K562 (cell line): ENCODE measurements around the gene EFHC1. TPM values are rescaled to one million over a fixed set of nuclear protein-coding genes. Genes with fewer than 3 reads are reported as not detected.

Source experiments
- ASH1L ChIP-seq: fragments of 450-650 bp; IDR thresholded peaks from 2 replicates; pipeline ENCODE4 v1.6.1; 2018; ENCODE audit warnings: borderline replicate concordance, mild to moderate bottlenecking, low read depth; ENCODE audit not compliant: partially characterized antibody
- COPS2 ChIP-seq: fragments of 450-650 bp; conservative IDR thresholded peaks from 2 replicates; pipeline ENCODE4 v1.6.1; 2016; ENCODE audit warnings: mild to moderate bottlenecking, moderate library complexity
- CREBBP ChIP-seq: IDR thresholded peaks from one replicate; pipeline ENCODE4 v1.6.1; 2012; ENCODE audit warnings: low read depth, mild to moderate bottlenecking, control low read depth, inconsistent platforms, low read length
- ERF ChIP-seq: fragments of 450-650 bp; formaldehyde crosslinking; IDR thresholded peaks from 2 replicates; pipeline ENCODE4 v1.4.0; 2020; ENCODE audit warnings: mild to moderate bottlenecking, mixed read lengths
- HLTF ChIP-seq: fragments of 450-650 bp; IDR thresholded peaks from 2 replicates; pipeline ENCODE4 v1.6.1; 2016
- HMGXB4 ChIP-seq: sonication (generic); formaldehyde crosslinking; IDR thresholded peaks from 2 replicates; pipeline ENCODE4 v1.8.1; 2023; ENCODE audit warnings: mild to moderate bottlenecking, missing genetic modification reagents
- NFIC ChIP-seq: fragments of 450-650 bp; IDR thresholded peaks from 2 replicates; pipeline ENCODE4 v1.6.1; 2017; ENCODE audit warnings: mild to moderate bottlenecking, inconsistent platforms
- NUFIP1 ChIP-seq: fragments of 450-650 bp; IDR thresholded peaks from 2 replicates; pipeline ENCODE4 v1.6.1; 2018; ENCODE audit not compliant: partially characterized antibody
- RAD21 ChIP-seq, 2 experiments: fragments of 250-450 bp in 1 of 2; fragments of 450-650 bp in 1 of 2; sonication (Bioruptor Pico) in 1 of 2; formaldehyde crosslinking in 1 of 2; IDR thresholded peaks in 1 of 2; conservative IDR thresholded peaks in 1 of 2; 2 replicates each; pipeline versions ENCODE4 v1.4.0 to v1.8.0; 2020 to 2022; ENCODE audit warnings: mild to moderate bottlenecking in 2 of 2, moderate library complexity in 1 of 2
- SFPQ ChIP-seq: fragments of 200-400 bp; formaldehyde crosslinking; IDR thresholded peaks from 2 replicates; pipeline ENCODE4 v1.6.1; 2017; ENCODE audit warnings: mild to moderate bottlenecking, low read depth, low read length, moderate library complexity
- SLC30A9 ChIP-seq: fragments of 250-450 bp; sonication (Bioruptor Pico); IDR thresholded peaks from 2 replicates; pipeline ENCODE4 v1.8.0; 2022; ENCODE audit warnings: mild to moderate bottlenecking, moderate library complexity
- SMAD3 ChIP-seq: fragments of 450-650 bp; formaldehyde crosslinking; conservative IDR thresholded peaks from 2 replicates; pipeline ENCODE4 v1.4.0; 2020; ENCODE audit warnings: mild to moderate bottlenecking
- TEAD4 ChIP-seq, 2 experiments: sonication (generic) in 1 of 2; formaldehyde crosslinking in 1 of 2; IDR thresholded peaks; 2 replicates each; pipeline versions ENCODE4 v1.6.1 to v1.8.0; 2012 to 2022; ENCODE audit warnings: borderline replicate concordance in 1 of 2, inconsistent platforms in 1 of 2, low read length in 1 of 2, mild to moderate bottlenecking in 1 of 2, missing genetic modification reagents in 1 of 2
- ZNF124 ChIP-seq: sonication (generic); formaldehyde crosslinking; IDR thresholded peaks from 2 replicates; pipeline ENCODE4 v1.8.1; 2022; ENCODE audit warnings: missing genetic modification reagents
- ZNF212 ChIP-seq: fragments of 450-650 bp; formaldehyde crosslinking; IDR thresholded peaks from 2 replicates; pipeline ENCODE4 v1.4.0; 2020; ENCODE audit warnings: mild to moderate bottlenecking
- ZNF23 ChIP-seq: fragments of 250-450 bp; sonication (Bioruptor Pico); IDR thresholded peaks from 2 replicates; pipeline ENCODE4 v1.4.0; 2020; ENCODE audit warnings: mild to moderate bottlenecking
- ZNF695 ChIP-seq: fragments of 450-650 bp; formaldehyde crosslinking; IDR thresholded peaks from 2 replicates; pipeline ENCODE4 v1.4.0; 2020; ENCODE audit warnings: mild to moderate bottlenecking, moderate library complexity
- ZZZ3 ChIP-seq: fragments of 450-650 bp; IDR thresholded peaks from 2 replicates; pipeline ENCODE4 v1.6.1; 2016; ENCODE audit warnings: antibody characterized with exemption, mild to moderate bottlenecking, moderate library complexity
- polyA plus RNA-seq, 8 experiments: library from polyadenylated mRNA; depleted of rRNA in 4 of 8; stranded (reverse) in 5 of 8; unstranded in 3 of 8; fragments of >200 nt; fragmentation: Nextera tagmentation in 2 of 8; fragmentation: Illumina TruSeq in 1 of 8; extraction: Ambion mirVana in 2 of 8; extraction: Trizol in 1 of 8; gene quantifications; 2 replicates each; pipeline versions ENCODE4 v1.2.1 to v1.2.3, GENCODE V29; 2011 to 2014; ENCODE audit warnings: inconsistent platforms in 1 of 8, missing spikeins in 1 of 8
- total RNA-seq, 7 experiments: library from RNA; depleted of rRNA in 6 of 7; stranded (reverse); fragments of >200 nt in 6 of 7; fragmentation: Illumina TruSeq in 2 of 7; extraction: Trizol in 2 of 7; gene quantifications; 2 replicates each; pipeline versions ENCODE4 v1.2.1 to v1.2.3, GENCODE V29; 2011 to 2021; ENCODE audit warnings: low replicate concordance in 1 of 7
- TF ChIP-seq, protein P1 (sequence below): sonication (generic); formaldehyde crosslinking; IDR thresholded peaks from 2 replicates; pipeline ENCODE4 v1.8.1; 2023; ENCODE audit warnings: mild to moderate bottlenecking, missing genetic modification reagents
- TF ChIP-seq, protein P2 (sequence below): sonication (generic); formaldehyde crosslinking; IDR thresholded peaks from 2 replicates; pipeline ENCODE4 v1.4.0; 2020; ENCODE audit warnings: mild to moderate bottlenecking, missing genetic modification reagents

EFHC1 gene
- total and polyA plus RNA-seq, 9 of the 15 experiments (the other 6 are each of a cell fraction or from before 2014, with no cell fraction given) = 9.5 to 31.0 (median 14.9) TPM

- TF ChIP-seq HMGXB4 (CRISPR knock-in tag) (no peak), NUFIP1 (no peak), ZNF124 (CRISPR knock-in tag) (no peak), ZNF695 (no peak), RAD21 (CRISPR knock-in tag; conservative IDR thresholded peaks at IDR 0.05 in 1 of 2, IDR thresholded peaks at IDR 0.05 in 1 of 2) (no peak), SLC30A9 (no peak), SMAD3 (CRISPR knock-in tag) (no peak), CREBBP (no peak), TEAD4 (IDR thresholded peaks at IDR 0.05; ENCODE audit: low read length) (no peak), TEAD4 (CRISPR knock-in tag; IDR thresholded peaks at IDR 0.05; ENCODE audit: borderline replicate concordance) (no peak), ZZZ3 (no peak), SFPQ (no peak), COPS2 (no peak), HLTF (no peak), ERF (no peak), ASH1L (no peak), ZNF23 (CRISPR knock-in tag) (no peak), NFIC (no peak), ZNF212 (CRISPR knock-in tag) (no peak)
- TF ChIP-seq, protein P1, sequence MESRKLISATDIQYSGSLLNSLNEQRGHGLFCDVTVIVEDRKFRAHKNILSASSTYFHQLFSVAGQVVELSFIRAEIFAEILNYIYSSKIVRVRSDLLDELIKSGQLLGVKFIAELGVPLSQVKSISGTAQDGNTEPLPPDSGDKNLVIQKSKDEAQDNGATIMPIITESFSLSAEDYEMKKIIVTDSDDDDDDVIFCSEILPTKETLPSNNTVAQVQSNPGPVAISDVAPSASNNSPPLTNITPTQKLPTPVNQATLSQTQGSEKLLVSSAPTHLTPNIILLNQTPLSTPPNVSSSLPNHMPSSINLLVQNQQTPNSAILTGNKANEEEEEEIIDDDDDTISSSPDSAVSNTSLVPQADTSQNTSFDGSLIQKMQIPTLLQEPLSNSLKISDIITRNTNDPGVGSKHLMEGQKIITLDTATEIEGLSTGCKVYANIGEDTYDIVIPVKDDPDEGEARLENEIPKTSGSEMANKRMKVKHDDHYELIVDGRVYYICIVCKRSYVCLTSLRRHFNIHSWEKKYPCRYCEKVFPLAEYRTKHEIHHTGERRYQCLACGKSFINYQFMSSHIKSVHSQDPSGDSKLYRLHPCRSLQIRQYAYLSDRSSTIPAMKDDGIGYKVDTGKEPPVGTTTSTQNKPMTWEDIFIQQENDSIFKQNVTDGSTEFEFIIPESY (CRISPR knock-in tag) = no peak
- TF ChIP-seq, protein P2, sequence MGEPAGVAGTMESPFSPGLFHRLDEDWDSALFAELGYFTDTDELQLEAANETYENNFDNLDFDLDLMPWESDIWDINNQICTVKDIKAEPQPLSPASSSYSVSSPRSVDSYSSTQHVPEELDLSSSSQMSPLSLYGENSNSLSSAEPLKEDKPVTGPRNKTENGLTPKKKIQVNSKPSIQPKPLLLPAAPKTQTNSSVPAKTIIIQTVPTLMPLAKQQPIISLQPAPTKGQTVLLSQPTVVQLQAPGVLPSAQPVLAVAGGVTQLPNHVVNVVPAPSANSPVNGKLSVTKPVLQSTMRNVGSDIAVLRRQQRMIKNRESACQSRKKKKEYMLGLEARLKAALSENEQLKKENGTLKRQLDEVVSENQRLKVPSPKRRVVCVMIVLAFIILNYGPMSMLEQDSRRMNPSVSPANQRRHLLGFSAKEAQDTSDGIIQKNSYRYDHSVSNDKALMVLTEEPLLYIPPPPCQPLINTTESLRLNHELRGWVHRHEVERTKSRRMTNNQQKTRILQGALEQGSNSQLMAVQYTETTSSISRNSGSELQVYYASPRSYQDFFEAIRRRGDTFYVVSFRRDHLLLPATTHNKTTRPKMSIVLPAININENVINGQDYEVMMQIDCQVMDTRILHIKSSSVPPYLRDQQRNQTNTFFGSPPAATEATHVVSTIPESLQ (CRISPR knock-in tag) = 0 out of 2 replicates have a peak, but pooled peaks have one; percentile 37
Observed at GRCh38 chr6:52415917-52416628, 4.1 kb upstream of the EFHC1 start (continued).
